GM19023 (cell line): Measurements from ENCODE around the gene ANG.
A peak's percentile ranks its signal among the peaks of the same experiment; 100 is the strongest.
"Not testable (repeated sequence)": the region's sequence is repeated elsewhere in the genome, so short reads cannot be mapped to it uniquely, and the experiment has no call there.

Source experiments
- ATAC-seq: cut with Tn5 transposase; IDR thresholded peaks from one replicate; pipeline ENCODE4 v1.9.1; 2021; ENCODE audit warnings: mild to moderate bottlenecking, moderate library complexity; ENCODE audit not compliant: unreplicated experiment

Gene ANG

GRCh38 chr14:20698018-20698329 lies 9.4 kb downstream of the ANG start:
- ATAC-seq: no peak

- ATAC-seq: no peak
Measured at GRCh38 chr14:20698934-20699333, 10.4 kb downstream of the ANG start.

GRCh38 chr14:20699931-20700330 lies 11.4 kb downstream of the ANG start:
- ATAC-seq: no peak

- not testable (repeated sequence) for ATAC-seq
Measured at GRCh38 chr14:20700965-20701364, 12.4 kb downstream of the ANG start.

- no peak for ATAC-seq
Measured at GRCh38 chr14:20706657-20707355, 18.2 kb downstream of the ANG start.

- ATAC-seq: no peak
Measured at GRCh38 chr14:20707622-20708021, 19.1 kb downstream of the ANG start.

GRCh38 chr14:20711261-20711660 lies 22.7 kb downstream of the ANG start:
- ATAC-seq: no peak

GRCh38 chr14:20711685-20712084 lies 23.1 kb downstream of the ANG start:
- ATAC-seq: no peak

GRCh38 chr14:20712904-20713303 lies 24.3 kb downstream of the ANG start:
- no peak for ATAC-seq

GRCh38 chr14:20714593-20715250 lies 26.2 kb downstream of the ANG start:
- ATAC-seq: no peak

- ATAC-seq: no peak
Measured at GRCh38 chr14:20719777-20720176, 31.2 kb downstream of the ANG start.

GRCh38 chr14:20720741-20721140 lies 32.2 kb downstream of the ANG start:
- no peak for ATAC-seq

- no peak for ATAC-seq
Measured at GRCh38 chr14:20722016-20722415, 33.5 kb downstream of the ANG start.

- no peak for ATAC-seq
Measured at GRCh38 chr14:20723488-20723887, 34.9 kb downstream of the ANG start.

- ATAC-seq: not testable (repeated sequence)
Measured at GRCh38 chr14:20726121-20726520, 37.6 kb downstream of the ANG start.

- no peak for ATAC-seq
Measured at GRCh38 chr14:20726531-20726930, 38.0 kb downstream of the ANG start.

GRCh38 chr14:20730891-20731290 lies 42.3 kb downstream of the ANG start:
- ATAC-seq: no peak

GRCh38 chr14:20732477-20732876 lies 43.9 kb downstream of the ANG start:
- no peak for ATAC-seq

- no peak for ATAC-seq
Measured at GRCh38 chr14:20732979-20733635, 44.5 kb downstream of the ANG start.

- no peak for ATAC-seq
Measured at GRCh38 chr14:20733684-20734429, 45.3 kb downstream of the ANG start.

- ATAC-seq: peak; percentile 69
Measured at GRCh38 chr14:20734430-20734806, 45.9 kb downstream of the ANG start.

GRCh38 chr14:20738292-20738691 lies 49.7 kb downstream of the ANG start:
- not testable (repeated sequence) for ATAC-seq
